ENCODE results near the gene KATNAL2.

DNA sequence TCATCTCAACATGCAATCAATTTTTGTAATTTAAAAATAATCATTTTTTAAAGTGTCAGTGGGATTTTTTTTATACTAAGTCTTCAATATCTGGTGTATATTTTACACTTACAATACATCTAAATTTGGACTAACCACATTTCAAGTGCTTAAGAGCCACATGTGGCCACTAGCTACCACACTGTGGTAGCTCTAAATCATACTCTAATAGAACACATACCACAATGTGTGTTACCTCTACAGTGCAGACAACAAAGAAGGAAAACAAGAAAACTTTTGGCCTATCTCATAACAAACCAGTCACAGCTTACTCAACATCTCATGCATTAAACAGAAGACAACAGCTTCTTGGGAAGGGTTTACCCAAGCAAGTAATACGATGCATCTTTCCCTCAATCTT is 24.6 kb upstream of the KATNAL2 start:
- TF ChIP-seq CTCF (IDR thresholded peaks at IDR 0.05), result no peak
- TF ChIP-seq POLR2A (IDR thresholded peaks at IDR 0.05), result no peak
- TF ChIP-seq EP300 (IDR thresholded peaks at IDR 0.05), result no peak
